Osteoblast (primary cell): Measurements from ENCODE around the gene TBX2. TPM values are rescaled to one million over a fixed set of nuclear protein-coding genes. Genes with fewer than 3 reads are reported as not detected.

Source experiments
- DNase-seq: peaks from one replicate; pipeline ENCODE4 v3.0.0; 2011; ENCODE audit warnings: low spot score, mixed read lengths; ENCODE audit not compliant: insufficient read length; ENCODE audit errors: missing footprints
- H2AFZ ChIP-seq: 2 replicates; pipeline ENCODE4 v1.6.0; 2011; ENCODE audit warnings: mild to moderate bottlenecking, low read length
- H3K27ac ChIP-seq: 2 replicates; pipeline ENCODE4 v1.5.1; 2011; ENCODE audit warnings: mild to moderate bottlenecking, low read depth, low read length, moderate library complexity
- H3K27me3 ChIP-seq: 2 replicates; pipeline ENCODE4 v1.6.0; 2012; ENCODE audit warnings: mild to moderate bottlenecking, control low read depth, inconsistent platforms, low read length, moderate library complexity; ENCODE audit not compliant: insufficient read depth
- H3K36me3 ChIP-seq: 2 replicates; pipeline ENCODE4 v1.5.1; 2011; ENCODE audit warnings: mild to moderate bottlenecking, low read length, control low read depth, moderate library complexity; ENCODE audit not compliant: insufficient read depth
- H3K4me1 ChIP-seq: 2 replicates; pipeline ENCODE4 v1.5.1; 2011; ENCODE audit warnings: mild to moderate bottlenecking, low read length, control low read depth, moderate library complexity; ENCODE audit not compliant: insufficient read depth
- H3K4me2 ChIP-seq: 2 replicates; pipeline ENCODE4 v1.6.0; 2011; ENCODE audit warnings: mild to moderate bottlenecking, low read length; ENCODE audit not compliant: insufficient read depth
- H3K4me3 ChIP-seq: fragments of 200-600 bp; sonication (generic); 3 replicates; pipeline ENCODE4 v1.5.1; 2012; ENCODE audit warnings: mild to moderate bottlenecking, low read length, inconsistent platforms; ENCODE audit not compliant: insufficient read depth
- H3K79me2 ChIP-seq: 2 replicates; pipeline ENCODE4 v1.6.0; 2012; ENCODE audit warnings: mild to moderate bottlenecking, low read length, control low read depth, inconsistent platforms; ENCODE audit not compliant: insufficient read depth
- H3K9me3 ChIP-seq: 2 replicates; pipeline ENCODE4 v1.5.1; 2011; ENCODE audit warnings: low read depth, low read length, control low read depth
- H4K20me1 ChIP-seq: 2 replicates; pipeline ENCODE4 v1.6.0; 2012; ENCODE audit warnings: mild to moderate bottlenecking, low read length, control low read depth; ENCODE audit not compliant: insufficient read depth
- total RNA-seq: library from RNA; depleted of rRNA; stranded (reverse); fragments of >200 nt; gene quantifications from 2 replicates; pipeline ENCODE4 v1.2.3, GENCODE V29; 2012
- TF ChIP-seq, protein P1 (sequence below): IDR thresholded peaks from 2 replicates; pipeline ENCODE4 v1.5.1; 2011; ENCODE audit warnings: mild to moderate bottlenecking, low read depth, low read length, moderate library complexity; ENCODE audit errors: extremely low read depth

Gene TBX2
- total RNA-seq, 1 donor = 11.6 TPM

DNA sequence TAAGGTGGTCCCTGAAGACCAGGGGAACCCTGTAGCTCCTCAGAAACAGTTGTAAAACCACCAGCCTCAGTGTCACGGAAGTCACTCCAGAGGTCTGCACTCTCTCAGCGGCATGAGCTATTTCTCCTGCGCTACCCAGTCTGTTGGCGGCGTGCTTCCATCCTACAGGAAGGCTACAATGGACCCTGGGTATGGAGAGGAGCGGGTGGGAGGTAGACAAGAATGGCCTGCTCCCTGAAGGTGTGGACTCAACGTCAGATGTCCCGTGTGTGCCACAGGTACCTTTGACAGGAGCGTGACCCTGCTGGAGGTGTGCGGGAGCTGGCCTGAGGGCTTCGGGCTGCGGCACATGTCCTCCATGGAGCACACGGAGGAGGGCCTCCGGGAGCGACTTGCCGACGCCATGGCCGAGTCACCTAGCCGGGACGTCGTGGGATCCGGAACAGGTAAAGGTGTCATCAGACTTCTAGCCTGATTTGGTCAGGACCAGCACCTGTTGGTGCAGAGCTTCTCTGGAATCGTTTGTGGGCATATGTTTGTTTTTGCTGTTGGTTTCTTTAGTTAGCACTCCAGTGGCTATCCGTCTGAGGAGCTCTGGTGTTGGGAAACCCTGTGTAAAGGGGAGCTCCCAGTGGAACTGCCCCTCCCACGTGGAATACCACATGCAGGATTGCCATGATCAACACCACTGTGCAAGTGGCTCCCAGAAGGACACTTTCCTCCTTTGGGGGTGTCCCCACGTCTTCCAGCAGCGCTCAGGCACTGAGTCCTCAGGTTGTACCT is 31.4 kb upstream of the TBX2 start:
- H3K9me3 ChIP-seq = no peaks in the 10 kb centered on the region

DNA sequence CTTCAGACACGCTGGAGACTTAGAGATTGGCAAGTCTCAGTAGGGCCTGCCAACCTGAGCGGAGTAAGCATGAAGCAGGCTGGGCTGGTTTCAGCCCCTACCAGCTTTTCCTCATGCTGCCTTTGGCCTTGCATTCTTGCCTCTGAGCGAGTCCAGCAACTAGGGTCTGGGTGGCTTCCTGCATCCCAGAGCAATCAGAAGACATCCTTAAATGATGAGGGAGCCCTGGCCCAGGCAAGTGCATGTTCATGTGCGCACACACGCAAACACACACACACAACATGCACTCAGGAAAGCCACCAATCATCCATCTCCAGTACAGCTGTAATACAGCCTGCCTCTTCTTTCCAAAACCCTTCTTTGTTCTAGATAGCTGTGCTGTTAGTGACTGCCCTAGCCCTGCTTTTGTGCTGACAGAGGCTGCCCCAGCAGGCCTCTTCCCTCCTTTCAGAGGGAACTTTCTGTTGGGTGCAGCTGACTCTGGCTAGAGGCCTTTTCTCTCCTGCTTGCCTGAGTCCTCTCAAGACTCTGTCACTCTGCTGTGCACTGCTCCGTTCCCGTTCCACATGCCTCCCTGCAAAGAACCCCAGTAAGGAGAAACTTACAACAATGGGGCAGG is 30.7 kb upstream of the TBX2 start:
- H2AFZ ChIP-seq = no peak overlapping the region
- no peaks in the 10 kb centered on the region for H3K36me3 ChIP-seq
- H3K4me3 ChIP-seq = no peak overlapping the region
- H3K79me2 ChIP-seq = no peaks in the 10 kb centered on the region
- H3K27me3 ChIP-seq = no peaks in the 10 kb centered on the region
- DNase-seq = no peak
- H3K4me2 ChIP-seq = no peak overlapping the region
- no peaks in the 10 kb centered on the region for H3K4me1 ChIP-seq
- no peak overlapping the region for H3K27ac ChIP-seq
- H4K20me1 ChIP-seq = no peaks in the 10 kb centered on the region
- TF ChIP-seq, protein P1, sequence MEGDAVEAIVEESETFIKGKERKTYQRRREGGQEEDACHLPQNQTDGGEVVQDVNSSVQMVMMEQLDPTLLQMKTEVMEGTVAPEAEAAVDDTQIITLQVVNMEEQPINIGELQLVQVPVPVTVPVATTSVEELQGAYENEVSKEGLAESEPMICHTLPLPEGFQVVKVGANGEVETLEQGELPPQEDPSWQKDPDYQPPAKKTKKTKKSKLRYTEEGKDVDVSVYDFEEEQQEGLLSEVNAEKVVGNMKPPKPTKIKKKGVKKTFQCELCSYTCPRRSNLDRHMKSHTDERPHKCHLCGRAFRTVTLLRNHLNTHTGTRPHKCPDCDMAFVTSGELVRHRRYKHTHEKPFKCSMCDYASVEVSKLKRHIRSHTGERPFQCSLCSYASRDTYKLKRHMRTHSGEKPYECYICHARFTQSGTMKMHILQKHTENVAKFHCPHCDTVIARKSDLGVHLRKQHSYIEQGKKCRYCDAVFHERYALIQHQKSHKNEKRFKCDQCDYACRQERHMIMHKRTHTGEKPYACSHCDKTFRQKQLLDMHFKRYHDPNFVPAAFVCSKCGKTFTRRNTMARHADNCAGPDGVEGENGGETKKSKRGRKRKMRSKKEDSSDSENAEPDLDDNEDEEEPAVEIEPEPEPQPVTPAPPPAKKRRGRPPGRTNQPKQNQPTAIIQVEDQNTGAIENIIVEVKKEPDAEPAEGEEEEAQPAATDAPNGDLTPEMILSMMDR = no peak
- no peaks in the 10 kb centered on the region for H3K9me3 ChIP-seq

More for the DNA sequence above, 31.4 kb upstream of the TBX2 start:
- Histone ChIP-seq H3K4me2 (no peak overlapping the region), H3K27me3 (no peaks in the 10 kb centered on the region), H3K79me2 (no peaks in the 10 kb centered on the region), H3K27ac (no peak overlapping the region), H3K4me1 (no peaks in the 10 kb centered on the region), H2AFZ (no peak overlapping the region), H4K20me1 (no peaks in the 10 kb centered on the region), H3K36me3 (no peaks in the 10 kb centered on the region), H3K4me3 (no peak overlapping the region)
- DNase-seq = no peak
- TF ChIP-seq, protein P1 = no peak

DNA sequence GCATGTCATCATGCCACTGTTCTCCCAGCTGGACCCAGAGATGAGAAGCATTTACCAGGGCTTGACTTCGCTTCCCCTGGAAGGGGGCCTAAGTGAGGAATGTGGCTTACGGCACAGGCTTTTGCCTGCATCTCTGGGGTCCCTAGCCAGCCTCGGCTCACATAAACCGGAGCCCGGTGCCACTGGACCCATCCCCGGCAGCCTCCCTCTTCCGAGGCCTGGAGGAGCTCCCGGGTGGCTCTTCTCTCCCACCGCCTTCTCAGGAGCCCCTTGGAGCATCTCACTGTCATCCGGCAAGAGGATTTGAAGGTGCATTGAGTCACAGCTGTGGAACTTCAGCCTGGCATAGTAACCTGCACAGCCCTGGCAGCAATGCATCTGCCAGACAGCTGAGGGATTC is 29.9 kb upstream of the TBX2 start:
- no peak overlapping the region for H3K4me3 ChIP-seq
- no peaks in the 10 kb centered on the region for H3K9me3 ChIP-seq
- TF ChIP-seq, protein P1 = no peak
- no peak for DNase-seq
- no peak overlapping the region for H3K4me2 ChIP-seq
- H3K4me1 ChIP-seq = no peaks in the 10 kb centered on the region
- no peaks in the 10 kb centered on the region for H4K20me1 ChIP-seq
- H3K27me3 ChIP-seq = no peaks in the 10 kb centered on the region
- H2AFZ ChIP-seq = no peak overlapping the region
- no peak overlapping the region for H3K27ac ChIP-seq
- no peaks in the 10 kb centered on the region for H3K79me2 ChIP-seq
- no peaks in the 10 kb centered on the region for H3K36me3 ChIP-seq

DNA sequence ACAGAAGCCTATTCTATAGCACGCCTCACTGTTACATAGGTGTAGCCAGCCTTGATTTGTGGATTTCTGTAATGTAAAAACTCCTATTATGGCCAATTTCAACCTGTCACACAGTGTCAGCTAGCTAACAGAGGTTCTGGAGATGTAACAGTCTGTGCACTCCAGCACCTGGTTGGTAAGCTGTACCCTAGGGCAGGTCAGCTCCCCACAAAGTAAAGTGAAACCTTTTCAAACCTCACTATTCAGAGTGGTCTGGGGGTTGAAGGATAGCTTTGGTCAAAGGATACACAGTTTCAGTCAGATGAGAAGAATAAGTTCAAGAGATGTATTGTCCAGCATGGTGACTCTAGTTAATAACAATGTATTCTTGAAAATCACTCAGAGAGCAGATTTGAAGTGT is 28.5 kb upstream of the TBX2 start:
- no peaks in the 10 kb centered on the region for H3K4me1 ChIP-seq
- H4K20me1 ChIP-seq = no peaks in the 10 kb centered on the region
- H2AFZ ChIP-seq = no peak overlapping the region
- no peaks in the 10 kb centered on the region for H3K27me3 ChIP-seq
- no peak overlapping the region for H3K4me2 ChIP-seq
- H3K36me3 ChIP-seq = no peaks in the 10 kb centered on the region
- no peak for DNase-seq
- H3K79me2 ChIP-seq = no peaks in the 10 kb centered on the region
- no peak overlapping the region for H3K4me3 ChIP-seq
- TF ChIP-seq, protein P1 = no peak
- H3K27ac ChIP-seq = no peak overlapping the region
- no peaks in the 10 kb centered on the region for H3K9me3 ChIP-seq
